Middle frontal gyrus (tissue), 1 donor: ENCODE measurements around the gene AKNA.

ENCODE experiments used
- DNase-seq: peaks from one replicate; pipeline ENCODE4 v3.0.0-alpha.2; 2015; ENCODE audit warnings: low spot score; ENCODE audit errors: extremely low spot score

AKNA gene

GRCh38 chr9:114378016-114378415 is 9.8 kb downstream of the AKNA start:
- no peak for DNase-seq

DNA sequence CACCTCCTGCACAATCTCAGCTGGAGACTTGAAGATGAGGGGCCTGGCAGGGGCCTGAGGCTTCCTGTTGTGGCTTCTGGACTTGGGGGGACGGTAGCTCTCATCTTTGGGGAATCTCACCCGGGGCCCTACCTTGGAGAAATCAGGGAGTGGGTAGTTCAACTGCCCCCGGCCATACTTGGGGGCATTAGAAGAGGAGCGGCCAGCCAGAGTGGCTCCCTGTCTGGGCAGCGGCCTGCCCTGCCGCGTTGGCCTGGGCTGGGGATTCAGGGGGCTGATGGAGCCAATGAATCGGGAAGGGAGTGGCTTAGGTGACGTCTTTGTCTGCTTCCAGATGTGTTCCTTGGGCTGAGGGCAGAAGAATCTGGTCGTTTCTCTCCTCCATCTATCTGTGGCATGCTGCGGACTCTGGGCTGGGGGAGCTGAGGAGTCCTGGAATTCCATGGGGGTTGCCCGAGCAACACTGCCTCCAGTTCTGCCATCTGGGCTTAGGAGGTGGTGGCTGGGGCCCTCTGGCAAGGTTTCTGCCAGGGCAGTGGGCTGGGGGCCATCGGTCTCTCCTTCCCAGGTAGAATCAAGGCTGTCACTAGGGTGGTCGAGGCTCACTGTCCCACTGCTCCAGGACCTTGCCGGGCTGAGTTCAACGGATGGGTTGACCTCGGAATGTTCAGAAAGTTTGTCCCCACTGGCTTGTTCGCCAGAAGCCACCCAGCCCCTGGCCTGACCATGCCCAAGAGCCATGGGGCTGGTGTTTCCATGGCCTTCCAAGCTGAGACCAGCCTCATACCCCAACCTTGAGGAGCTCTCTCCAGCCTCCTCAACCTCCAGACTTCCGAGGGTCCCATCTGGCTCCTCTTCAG is 11.0 kb downstream of the AKNA start:
- no peak for DNase-seq

DNA sequence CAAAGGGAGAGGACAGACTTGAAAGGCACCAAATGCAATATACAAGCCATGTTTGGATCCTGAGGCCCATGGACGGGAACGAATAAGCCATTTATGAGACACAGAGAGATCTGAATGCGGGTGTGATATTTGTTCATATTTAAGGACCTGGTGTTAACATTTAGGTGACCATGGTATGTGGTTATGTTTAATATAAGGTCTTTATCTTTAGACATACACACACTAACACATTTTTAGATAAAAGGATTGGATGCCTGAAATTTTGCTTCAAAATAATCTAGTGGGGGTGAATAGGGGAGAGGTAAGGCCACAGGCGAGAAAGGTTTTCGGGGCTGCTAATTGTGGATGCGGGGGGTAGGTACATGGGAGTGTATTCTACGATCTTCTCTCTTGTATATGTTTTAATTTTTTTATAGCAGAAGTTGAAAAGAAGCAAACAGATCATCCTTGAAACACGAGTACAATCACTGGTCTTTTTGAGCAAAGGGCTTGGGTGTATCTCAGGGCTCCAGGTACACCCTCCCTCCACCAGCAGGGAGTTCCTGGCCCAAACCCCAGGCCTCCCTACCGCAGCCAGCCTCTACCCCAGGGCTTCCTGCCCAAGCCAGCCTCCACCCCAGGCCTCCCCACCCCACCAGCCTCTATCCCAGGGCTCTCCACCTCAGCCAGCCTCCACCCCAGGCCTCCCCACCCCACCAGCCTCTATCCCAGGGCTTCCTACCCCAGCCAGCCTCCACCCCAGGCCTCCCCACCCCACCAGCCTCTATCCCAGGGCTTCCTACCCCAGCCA is 12.2 kb downstream of the AKNA start:
- no peak for DNase-seq

DNA sequence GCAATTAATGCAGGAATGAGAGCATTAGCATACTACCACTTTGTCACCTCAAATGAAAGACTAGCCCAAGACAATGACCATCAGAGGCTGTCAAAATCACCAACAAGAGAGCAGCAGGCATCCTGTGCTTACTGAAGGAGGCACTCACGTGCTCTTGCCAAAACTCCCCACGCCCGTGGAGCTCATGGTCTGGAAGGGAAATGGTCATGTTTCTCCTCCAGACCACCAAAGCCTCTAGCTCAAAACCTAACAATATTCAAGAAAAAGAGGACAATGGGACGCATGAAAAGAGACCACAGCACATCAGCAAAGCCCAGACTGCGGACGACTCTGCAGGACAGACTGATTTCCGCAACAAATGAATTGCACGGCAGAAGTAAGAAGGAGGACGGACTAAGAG is 12.8 kb downstream of the AKNA start:
- no peak for DNase-seq

- no peak for DNase-seq
These were observed 13.6 kb downstream of the AKNA start for GRCh38 chr9:114373960-114374730.

GRCh38 chr9:114372921-114373448 is 14.8 kb downstream of the AKNA start:
- DNase-seq, result no peak

GRCh38 chr9:114371973-114372917 is 15.5 kb downstream of the AKNA start:
- no peak for DNase-seq

DNA sequence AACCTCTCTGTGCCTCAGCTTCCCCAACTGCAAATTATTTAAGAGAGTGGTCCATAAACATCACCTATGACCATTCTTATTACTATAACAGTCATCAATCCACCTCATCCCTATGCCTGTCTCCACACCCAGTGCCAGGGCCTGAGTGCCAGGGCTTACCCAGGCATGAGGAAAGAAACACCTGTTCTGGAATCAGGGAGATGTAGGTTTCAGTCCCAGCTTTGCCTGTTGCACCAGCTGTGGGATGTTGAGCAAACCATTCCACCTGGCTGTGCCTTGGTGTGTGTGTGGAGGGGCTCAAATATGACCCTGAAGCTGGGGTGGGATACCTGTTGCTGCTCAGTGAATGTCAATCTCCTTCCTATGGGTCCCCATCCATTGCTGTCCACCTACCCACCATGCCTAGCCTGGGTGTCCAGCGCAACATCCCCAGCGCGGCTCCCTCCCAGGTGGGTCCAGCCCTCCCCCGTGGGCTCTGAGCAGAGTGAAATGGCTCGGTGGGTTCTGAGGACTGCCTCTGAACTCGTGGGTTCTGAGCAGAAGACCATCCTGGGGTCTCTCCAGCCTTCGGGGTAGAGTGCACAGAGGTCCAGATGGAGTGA is 16.3 kb downstream of the AKNA start:
- DNase-seq, result no peak

GRCh38 chr9:114370968-114371320 is 16.8 kb downstream of the AKNA start:
- peak; percentile 51 for DNase-seq

DNA sequence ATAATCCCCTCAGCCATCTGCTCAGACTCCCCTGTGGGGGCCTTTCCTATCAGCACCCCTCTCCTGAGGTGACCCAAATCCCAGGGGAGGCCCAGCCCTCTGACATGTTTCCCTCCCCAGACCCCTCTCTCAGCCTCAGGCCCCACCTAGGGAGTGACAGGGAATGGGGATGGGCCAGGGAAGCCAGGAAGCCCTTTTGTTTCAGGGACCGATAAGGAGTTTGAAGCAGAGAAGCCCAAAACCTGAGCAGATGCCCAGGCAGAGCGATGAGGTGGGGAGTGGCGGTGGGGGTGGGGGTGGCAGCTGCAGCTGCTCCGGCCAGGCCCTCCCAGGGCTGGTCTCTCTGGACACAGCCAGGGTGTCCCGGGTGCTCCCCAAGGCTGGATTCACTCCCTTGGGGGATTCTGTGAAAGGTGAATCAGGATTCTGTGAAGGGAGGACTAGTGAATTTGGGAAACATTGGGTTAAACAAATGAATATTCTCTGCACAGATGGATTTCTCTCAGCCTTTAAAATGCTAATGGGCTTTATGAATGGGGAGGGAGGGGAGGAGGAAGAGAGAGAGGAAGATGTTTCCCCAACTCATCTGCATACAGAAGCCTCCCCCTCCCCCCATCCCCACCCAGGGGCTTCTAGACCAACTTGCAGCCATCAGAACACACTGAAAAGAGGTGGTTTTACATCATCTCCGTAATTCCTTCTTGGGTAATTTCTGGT is 17.4 kb downstream of the AKNA start:
- DNase-seq, result no peak

DNA sequence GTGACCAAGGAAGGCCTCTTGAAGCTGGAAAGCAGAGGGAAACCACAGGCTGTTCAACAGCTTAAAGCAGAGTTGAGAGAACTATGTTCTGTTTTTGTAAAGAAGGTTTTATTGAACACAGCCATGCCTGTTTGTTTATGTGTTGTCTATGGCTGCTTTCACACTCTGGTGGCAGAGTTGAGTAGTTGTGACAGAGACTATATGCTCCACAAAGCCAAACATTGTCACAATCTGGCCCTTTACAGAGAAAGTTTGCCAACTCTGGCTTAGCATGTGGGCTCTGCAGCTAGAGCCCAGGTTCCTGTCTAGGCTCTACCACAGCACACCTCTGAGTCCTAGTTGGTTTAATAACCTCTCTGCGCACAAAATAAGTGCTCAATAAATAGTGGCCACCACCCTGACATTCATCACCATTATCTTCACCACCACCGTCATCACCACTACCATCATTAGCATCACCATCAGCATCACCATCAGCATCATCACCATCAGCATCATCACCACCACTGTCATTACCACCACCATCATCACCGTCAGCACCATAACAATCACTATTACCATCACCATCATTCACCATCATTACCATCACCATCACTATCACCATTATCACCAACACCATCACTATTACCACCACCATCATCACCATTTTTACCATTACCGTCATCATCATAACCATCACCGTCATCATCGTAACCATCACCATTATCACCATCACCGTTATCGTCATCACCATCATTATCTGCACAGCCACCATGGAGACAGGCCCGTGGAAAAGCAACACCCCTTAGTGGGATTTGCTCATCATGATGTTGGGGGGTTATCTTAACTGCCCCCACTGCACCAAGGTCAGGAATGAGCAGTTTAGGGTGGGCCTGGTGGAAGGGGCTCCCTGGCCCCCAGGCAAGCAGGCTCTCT is 18.3 kb downstream of the AKNA start:
- no peak for DNase-seq

DNA sequence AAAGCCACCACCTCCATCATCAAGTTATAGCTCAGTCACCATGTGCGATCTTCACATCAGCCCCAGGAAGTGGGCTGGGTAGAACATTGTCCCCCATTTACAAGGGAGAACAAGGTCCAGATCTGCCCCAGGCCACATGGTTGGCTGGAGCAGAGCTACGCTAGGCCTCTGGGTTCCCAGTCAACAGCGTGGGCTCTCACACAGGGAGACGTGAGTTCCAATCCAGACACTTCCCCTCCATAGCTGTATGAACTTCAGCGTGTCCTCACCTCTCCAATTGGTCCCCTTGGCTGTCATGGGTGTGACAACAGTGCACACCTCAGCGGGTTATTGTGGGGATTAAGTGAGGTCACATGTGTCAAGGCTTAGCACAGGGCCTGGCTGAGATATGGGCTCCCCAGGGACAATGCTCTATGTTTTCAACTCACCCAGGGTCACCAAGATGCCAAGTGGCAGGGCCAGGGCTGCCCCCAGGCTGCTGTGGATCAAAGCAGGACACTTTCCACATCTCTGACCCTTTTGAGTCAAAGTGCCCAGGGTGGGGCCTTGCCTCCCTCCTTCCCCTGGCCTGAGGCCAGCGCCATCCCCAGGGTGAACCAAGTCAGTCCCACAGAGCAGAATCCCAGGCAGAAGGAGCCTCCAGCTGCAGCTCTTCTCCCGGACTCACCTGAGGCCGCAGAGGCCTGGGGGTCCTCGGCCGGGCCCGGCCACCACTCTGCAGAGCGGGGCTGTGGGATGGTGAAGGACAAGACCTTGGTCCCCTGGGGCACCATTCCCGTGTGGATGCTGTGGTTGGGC is 19.8 kb downstream of the AKNA start:
- DNase-seq, result no peak

DNA sequence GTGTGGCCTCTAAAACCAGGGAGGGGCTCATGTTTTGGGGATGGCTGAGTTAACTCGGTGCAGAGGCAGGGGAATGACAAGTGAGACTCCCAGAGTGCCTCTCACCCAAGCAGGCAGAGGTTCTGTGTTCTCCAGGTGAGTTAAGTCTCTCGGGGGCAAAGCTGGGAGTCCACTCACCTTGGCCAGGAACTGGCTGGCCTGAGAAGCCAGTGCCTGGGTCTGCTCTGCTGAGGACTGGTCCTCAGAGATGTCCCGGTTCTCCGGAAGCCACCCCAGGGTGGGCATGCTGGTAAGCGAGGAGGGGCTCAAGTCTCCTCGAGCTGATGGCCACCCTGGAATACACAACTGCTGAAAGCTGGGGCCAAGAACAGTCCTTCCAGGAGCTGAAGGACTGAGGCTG is 20.4 kb downstream of the AKNA start:
- no peak for DNase-seq

- DNase-seq, result no peak
These were observed 21.3 kb downstream of the AKNA start for GRCh38 chr9:114366334-114367128.

DNA sequence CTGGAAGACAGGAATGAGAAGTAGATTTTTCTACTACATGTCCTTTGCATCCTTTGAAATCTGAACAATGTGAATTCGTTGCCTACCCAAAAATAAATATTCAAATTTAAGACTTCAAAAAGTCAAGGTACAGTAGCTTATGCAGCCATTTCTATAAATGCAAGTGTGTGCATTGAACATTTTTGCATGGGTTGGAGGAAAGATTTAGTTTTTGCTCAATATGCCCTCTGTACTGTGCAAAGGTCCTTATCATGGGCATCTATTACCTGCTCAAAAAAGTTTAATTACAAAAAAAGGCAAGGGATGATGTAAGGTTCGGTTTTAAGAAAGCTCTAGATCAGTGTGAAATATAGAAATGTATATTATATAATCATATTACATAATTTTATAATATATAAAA is 22.6 kb downstream of the AKNA start:
- DNase-seq, result no peak

DNA sequence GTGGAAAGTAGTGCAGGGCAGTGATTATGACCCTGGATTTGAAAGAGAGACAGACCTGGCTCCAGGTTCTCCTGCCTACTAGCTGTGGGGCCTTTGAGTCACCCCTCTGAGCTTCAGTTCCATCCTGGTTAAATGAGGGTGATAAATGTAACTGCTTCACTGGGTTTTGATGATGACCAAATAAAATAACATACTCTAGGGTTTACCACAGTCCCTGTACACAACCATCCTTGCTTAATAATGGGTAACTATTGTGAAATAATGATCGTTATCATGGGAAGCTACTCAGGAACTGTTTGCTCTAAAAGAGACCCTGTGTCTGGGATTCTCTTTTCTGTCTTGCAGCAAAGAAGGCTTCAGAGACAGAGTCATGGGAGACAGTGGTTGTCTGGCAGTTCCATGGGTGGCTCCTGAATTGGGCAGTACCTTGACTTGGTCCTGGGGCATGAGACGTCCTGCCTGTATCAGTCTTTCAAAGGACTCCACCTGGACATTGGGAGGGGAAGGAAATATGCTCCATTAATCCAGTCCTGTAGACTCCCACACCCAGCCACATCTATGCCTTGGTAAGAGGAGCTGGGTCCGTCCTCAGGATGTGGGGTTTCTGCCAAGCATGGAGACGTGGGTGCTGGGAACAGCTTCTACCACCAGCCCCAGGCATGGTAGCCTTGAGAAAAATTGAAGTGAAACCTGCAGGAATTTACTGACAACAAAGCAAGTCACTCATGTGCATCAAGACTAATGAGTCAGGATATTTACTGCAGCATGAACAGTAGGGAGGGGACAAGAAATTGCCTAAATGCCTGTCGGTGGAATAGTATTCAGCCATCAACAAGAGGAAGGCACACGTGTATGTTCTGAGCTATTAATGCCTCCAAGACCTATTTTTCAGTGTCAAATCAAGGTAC is 23.4 kb downstream of the AKNA start:
- DNase-seq, result no peak
